Uterus (tissue), 2 donors: Measurements from ENCODE around the gene CKMT2.

ENCODE experiments used
- POLR2A ChIP-seq, 2 donors: fragments of 450-650 bp; IDR thresholded peaks; one replicate each; pipeline ENCODE4 v1.6.1; 2016; ENCODE audit warnings: antibody characterized with exemption in 2 of 2, mild to moderate bottlenecking in 1 of 2, moderate library complexity in 1 of 2
- TF ChIP-seq, protein P1 (sequence below), 4 experiments: fragments of 200-600 bp in 2 of 4; fragments of 450-650 bp in 2 of 4; sonication (generic) in 2 of 4; IDR thresholded peaks; one replicate each; pipeline ENCODE4 v1.5.1; 2016 to 2019; ENCODE audit warnings: antibody characterized with exemption in 4 of 4, mild to moderate bottlenecking in 2 of 4, moderate library complexity in 1 of 4

DNA sequence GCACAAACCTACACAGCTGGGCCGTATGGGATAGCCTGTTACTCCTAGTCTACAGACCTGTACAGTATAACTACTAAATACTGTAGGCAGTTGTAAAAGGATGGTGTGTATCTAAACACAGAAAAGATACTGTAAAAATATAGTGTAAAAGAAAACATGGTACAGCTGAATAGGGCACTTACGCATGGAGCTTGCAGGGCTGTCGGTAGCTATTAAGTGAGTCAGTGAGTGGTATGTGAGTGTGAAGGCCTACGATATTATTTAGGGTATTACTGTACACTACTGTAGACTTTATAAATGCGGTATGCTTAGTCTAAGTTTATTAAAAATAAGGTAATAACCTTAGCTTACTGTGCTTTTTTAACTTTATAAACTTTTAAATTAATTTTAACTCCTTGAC is 69.5 kb downstream of the CKMT2 start:
- TF ChIP-seq, protein P1, sequence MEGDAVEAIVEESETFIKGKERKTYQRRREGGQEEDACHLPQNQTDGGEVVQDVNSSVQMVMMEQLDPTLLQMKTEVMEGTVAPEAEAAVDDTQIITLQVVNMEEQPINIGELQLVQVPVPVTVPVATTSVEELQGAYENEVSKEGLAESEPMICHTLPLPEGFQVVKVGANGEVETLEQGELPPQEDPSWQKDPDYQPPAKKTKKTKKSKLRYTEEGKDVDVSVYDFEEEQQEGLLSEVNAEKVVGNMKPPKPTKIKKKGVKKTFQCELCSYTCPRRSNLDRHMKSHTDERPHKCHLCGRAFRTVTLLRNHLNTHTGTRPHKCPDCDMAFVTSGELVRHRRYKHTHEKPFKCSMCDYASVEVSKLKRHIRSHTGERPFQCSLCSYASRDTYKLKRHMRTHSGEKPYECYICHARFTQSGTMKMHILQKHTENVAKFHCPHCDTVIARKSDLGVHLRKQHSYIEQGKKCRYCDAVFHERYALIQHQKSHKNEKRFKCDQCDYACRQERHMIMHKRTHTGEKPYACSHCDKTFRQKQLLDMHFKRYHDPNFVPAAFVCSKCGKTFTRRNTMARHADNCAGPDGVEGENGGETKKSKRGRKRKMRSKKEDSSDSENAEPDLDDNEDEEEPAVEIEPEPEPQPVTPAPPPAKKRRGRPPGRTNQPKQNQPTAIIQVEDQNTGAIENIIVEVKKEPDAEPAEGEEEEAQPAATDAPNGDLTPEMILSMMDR (IDR thresholded peaks at IDR 0.05): no peak
- TF ChIP-seq POLR2A (IDR thresholded peaks at IDR 0.05): no peak
